ENCODE data around the gene RAB11FIP4. TPM values are rescaled to one million over a fixed set of nuclear protein-coding genes. Genes with fewer than 3 reads are reported as not detected.

Gene RAB11FIP4
- total and polyA plus RNA-seq, 2 experiments from 2014 or later, result 8.8 to 23.4 TPM

DNA sequence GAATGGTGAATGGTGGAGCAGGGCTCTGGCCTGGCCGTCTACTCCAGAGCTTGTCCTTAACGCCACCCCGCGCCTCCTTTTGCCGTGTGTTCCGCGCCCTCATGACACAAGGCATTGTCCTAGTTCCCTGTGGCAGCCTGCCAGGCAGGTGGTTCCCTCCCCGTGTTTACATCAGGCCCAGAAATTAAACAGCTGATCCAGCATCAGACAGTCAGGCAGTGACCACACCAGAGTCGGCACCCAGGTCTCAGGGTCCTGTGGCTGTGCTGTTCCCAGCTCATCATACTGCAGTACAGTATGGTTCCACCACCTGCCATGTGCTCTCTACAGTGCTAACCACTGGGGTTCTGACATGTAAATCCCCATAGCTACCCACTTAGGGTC, 119.7 kb downstream of the RAB11FIP4 start:
- no peak for DNase-seq (ENCODE audit: low read depth in 1 of 2, low spot score in 1 of 2)
- no peaks in the 10 kb centered on the region for H3K27me3 ChIP-seq
- H3K9me3 ChIP-seq (ENCODE audit: low read depth), result no peaks in the 10 kb centered on the region
- H3K4me3 ChIP-seq, result no peak overlapping the region
- TF ChIP-seq, protein P1, sequence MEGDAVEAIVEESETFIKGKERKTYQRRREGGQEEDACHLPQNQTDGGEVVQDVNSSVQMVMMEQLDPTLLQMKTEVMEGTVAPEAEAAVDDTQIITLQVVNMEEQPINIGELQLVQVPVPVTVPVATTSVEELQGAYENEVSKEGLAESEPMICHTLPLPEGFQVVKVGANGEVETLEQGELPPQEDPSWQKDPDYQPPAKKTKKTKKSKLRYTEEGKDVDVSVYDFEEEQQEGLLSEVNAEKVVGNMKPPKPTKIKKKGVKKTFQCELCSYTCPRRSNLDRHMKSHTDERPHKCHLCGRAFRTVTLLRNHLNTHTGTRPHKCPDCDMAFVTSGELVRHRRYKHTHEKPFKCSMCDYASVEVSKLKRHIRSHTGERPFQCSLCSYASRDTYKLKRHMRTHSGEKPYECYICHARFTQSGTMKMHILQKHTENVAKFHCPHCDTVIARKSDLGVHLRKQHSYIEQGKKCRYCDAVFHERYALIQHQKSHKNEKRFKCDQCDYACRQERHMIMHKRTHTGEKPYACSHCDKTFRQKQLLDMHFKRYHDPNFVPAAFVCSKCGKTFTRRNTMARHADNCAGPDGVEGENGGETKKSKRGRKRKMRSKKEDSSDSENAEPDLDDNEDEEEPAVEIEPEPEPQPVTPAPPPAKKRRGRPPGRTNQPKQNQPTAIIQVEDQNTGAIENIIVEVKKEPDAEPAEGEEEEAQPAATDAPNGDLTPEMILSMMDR (IDR thresholded peaks at IDR 0.05; ENCODE audit: low read depth, low read length), result no peak
- H3K27ac ChIP-seq, result no peak overlapping the region
- peaks cover 19% of the 10 kb centered on the region for H3K4me1 ChIP-seq (ENCODE audit: low read depth)
- no peaks in the 10 kb centered on the region for H3K36me3 ChIP-seq

DNA sequence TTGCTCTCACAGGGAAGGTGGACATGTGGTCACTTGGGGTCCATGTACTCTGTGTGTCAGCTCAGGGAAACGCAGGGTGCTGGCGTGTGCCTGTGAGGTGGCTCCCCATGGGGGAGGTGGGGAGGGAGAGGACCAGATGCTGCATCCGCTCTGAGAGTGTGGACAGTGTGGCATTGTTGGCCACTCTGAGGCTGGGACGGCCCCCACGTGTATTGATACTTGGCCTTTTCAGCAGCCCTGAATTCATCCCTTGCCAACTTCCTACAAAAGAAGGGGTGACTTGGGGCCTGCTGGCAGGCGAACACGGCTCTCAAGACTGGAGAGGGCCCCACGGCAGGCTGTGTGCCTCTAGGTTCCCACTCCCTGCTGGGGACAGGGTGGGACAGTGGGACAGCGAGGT, 120.1 kb downstream of the RAB11FIP4 start:
- TF ChIP-seq, protein P1 (IDR thresholded peaks at IDR 0.05; ENCODE audit: low read depth, low read length), result no peak
- H3K9me3 ChIP-seq (ENCODE audit: low read depth), result no peaks in the 10 kb centered on the region
- H3K4me1 ChIP-seq (ENCODE audit: low read depth), result peaks cover 19% of the 10 kb centered on the region
- H3K36me3 ChIP-seq, result no peaks in the 10 kb centered on the region
- no peak overlapping the region for H3K27ac ChIP-seq
- no peak for DNase-seq (ENCODE audit: low read depth in 1 of 2, low spot score in 1 of 2)
- no peaks in the 10 kb centered on the region for H3K27me3 ChIP-seq
- H3K4me3 ChIP-seq, result no peak overlapping the region

DNA sequence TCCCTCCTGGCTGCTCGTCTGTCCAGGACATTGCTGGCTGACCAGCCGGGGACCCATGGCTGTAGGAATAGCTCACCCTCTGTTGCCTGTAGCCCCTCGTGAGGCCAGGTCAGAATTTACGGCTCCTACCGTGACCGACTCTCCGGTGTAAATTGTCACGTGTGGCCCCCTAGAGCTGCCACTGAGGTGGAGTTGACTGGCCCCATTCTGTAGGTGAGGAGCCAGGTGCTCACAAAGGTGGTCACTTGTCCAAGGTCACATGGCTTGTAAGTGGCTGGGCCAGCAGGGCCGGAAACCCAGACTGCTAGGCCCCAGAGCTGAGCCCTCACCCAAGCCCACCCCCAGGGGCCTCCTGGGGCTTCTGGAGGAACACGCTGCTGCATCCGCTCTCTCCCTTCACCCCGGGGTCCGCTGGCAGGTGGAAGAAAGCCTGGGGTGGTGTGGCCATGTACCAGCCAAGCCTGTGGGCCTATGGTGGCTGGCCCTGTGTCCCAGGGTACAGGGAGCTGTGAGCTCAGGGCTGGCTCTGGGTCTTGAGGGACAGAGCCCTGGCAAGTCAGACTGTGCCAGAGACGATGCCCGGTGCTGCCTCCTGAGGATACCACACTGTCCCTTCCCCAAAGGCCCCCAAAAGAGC, 120.7 kb downstream of the RAB11FIP4 start:
- no peaks in the 10 kb centered on the region for H3K36me3 ChIP-seq
- TF ChIP-seq, protein P1 (IDR thresholded peaks at IDR 0.05; ENCODE audit: low read depth, low read length), result no peak
- DNase-seq (ENCODE audit: low read depth in 1 of 2, low spot score in 1 of 2), result no peak
- H3K4me3 ChIP-seq, result no peak overlapping the region
- H3K9me3 ChIP-seq (ENCODE audit: low read depth), result no peaks in the 10 kb centered on the region
- no peaks in the 10 kb centered on the region for H3K27me3 ChIP-seq
- peaks cover 19% of the 10 kb centered on the region for H3K4me1 ChIP-seq (ENCODE audit: low read depth)
- H3K27ac ChIP-seq, result no peak overlapping the region

DNA sequence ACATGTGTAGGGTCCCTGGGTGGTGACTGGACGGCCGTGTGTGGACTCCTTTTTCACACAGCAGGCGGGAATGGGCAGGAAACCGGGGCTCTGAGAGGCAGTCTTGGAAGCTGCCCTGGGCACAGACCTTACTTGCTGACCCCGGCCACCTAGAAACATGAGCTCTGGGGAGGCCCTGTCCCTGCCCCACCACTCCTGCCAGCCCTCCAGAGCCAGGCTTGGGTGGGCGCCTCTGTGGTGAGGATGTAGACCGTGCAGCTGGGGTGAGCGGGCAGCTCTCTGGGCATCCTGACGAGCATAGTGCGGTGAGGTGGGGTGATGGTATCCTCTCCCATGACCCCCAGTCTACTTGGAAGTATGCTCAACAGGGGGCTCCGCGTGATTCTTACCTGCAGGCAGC, 121.3 kb downstream of the RAB11FIP4 start:
- DNase-seq (ENCODE audit: low read depth in 1 of 2, low spot score in 1 of 2), result no peak
- no peaks in the 10 kb centered on the region for H3K27me3 ChIP-seq
- H3K36me3 ChIP-seq, result no peaks in the 10 kb centered on the region
- H3K9me3 ChIP-seq (ENCODE audit: low read depth), result no peaks in the 10 kb centered on the region
- no peak overlapping the region for H3K27ac ChIP-seq
- peaks cover 19% of the 10 kb centered on the region for H3K4me1 ChIP-seq (ENCODE audit: low read depth)
- H3K4me3 ChIP-seq, result no peak overlapping the region
- TF ChIP-seq, protein P1 (IDR thresholded peaks at IDR 0.05; ENCODE audit: low read depth, low read length), result no peak

DNA sequence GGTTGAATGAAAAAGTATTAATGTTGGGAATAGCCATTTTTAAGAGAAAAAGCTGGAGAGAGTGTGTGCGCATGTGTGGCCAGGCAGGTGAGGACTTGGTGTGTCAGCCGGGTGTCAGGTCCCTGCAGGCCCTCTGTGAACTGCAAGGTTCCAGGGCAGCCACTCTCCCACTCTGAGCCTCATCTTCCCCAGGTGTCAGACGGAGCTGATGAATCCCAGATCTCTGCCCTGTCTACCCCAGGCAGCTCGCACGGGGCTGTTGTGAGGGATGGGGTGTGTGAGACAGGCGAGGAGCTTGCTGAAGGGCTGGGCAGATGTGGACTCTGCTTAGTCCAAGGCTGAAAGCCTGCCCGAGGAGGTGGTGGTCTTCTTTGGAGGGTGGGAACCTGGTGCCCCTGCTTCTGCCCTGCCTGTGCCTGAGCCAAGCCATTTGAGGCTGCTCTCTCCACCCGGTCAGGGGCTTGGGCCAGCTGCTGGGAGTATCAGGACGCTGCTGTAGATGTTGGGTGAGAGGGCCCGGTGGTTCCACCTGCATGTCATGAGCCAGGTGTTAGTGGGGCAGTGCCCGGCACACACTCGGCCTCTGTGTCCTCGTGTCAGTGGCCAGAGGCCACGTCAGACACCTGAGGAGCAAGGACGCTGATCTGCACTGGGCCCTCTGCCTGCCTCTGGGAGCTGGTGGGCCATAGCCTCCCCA, 122.4 kb downstream of the RAB11FIP4 start:
- TF ChIP-seq, protein P1 (IDR thresholded peaks at IDR 0.05; ENCODE audit: low read depth, low read length), result no peak
- Histone ChIP-seq H3K27ac (no peak overlapping the region), H3K4me1 (ENCODE audit: low read depth) (peaks cover 12% of the 10 kb centered on the region), H3K9me3 (ENCODE audit: low read depth) (no peaks in the 10 kb centered on the region), H3K4me3 (no peak overlapping the region), H3K36me3 (no peaks in the 10 kb centered on the region), H3K27me3 (no peaks in the 10 kb centered on the region)
- DNase-seq (ENCODE audit: low read depth in 1 of 2, low spot score in 1 of 2), result no peak

Measured in cardiac muscle cell (in vitro differentiated cells and primary cell).